GM19328 (cell line): ENCODE measurements around the gene XIAP.

Source experiments
- ATAC-seq: cut with Tn5 transposase; IDR thresholded peaks from one replicate; pipeline ENCODE4 v1.9.1; 2021; ENCODE audit warnings: mild to moderate bottlenecking, moderate library complexity; ENCODE audit not compliant: unreplicated experiment

The XIAP gene

DNA sequence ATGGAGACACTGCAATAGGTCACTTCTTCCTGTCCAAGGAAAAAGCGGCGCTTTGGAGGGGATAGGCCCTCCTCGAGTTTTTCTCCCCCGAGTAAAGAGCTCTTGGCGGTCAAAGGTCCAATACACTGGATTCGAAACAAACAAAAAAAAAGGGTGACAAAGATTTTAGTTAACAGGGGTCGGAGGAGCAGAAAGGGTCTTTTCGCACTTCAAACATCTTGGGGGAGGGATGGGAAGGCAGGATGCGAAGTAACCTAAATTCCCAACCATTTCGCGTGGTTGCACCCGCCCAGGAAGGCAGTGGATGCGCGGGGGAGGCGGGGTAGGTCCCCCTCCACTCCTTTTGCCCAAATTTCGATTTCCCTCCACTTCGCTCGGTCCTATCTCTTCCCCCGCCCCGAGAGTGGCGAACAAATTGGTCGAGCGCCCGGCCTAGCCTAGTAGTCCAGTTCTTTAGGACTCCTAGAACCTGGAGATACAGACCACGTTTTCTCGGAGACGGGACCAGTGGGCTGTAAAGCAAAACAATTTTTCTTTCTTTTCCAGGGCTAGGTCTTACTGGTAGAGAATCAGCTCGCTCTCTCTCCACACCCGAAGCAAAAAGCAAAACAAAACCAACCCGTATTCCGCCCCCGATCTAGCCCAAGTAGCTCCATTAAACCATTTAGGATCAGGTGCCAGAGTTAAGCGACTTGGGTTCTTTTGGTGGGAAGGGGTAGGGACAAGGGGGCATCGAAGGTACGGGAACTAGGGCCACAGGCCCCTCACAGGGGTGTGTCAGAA lies 99.6 kb downstream of the XIAP start:
- ATAC-seq: no peak

DNA sequence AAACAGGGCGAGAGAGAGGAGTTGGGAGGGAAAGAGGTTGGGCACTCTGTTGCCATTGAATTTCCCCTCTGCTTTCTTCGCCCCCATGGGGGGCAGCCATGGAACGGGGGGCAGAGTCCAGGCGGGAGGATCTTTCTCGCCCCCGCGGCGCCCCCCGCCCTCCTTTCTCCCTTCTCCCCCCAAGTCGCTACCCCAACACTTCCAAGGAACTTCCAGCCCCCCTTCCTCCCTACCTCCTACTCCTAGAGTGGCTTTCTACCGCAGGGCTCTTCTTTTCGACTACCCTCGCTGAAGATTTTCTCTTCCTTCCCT lies 101.1 kb downstream of the XIAP start:
- ATAC-seq: no peak

DNA sequence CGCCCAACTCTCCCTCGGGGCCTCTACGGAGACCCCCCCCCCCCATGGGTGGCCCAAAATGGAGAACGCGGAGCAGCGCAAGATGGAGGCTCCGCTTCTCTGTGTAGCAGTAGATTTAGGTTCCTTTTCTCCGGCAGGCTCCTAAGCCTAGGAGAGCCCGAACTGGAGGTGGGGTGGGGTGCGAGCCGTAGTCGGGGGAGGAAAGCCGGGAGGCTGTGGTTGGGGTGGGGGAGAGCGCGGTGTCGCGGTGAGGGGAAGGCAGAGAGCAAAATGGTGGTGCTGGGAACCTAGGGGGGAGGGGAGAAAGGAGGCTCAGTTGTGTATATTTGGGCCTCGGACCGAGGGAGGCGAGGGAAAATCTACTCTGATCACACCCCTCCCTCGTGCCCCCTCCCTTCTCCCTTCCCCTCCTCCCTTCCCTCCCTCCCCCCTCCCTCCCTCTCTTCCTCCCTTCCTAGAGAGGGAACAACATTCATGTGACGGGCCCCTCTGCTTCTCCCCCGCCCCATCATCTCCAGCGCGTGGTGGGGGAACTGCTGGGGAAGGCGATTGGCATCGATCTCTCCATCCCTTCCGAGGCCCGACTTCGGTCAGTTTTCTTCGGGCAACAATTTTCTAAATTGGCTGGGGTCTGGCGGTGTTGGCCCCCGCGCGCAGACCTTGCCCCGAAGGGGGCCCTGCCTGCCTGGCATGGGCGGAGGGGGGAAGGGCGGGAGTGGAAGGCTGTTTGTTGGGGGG lies 101.6 kb downstream of the XIAP start, which contains the start of gene STAG2:
Gene STAG2, plus strand, starts transcription at position 439 of the 738 bp plus-strand sequence. CDS start 60,922 bp downstream, outside the sequence.
- ATAC-seq: no peak

DNA sequence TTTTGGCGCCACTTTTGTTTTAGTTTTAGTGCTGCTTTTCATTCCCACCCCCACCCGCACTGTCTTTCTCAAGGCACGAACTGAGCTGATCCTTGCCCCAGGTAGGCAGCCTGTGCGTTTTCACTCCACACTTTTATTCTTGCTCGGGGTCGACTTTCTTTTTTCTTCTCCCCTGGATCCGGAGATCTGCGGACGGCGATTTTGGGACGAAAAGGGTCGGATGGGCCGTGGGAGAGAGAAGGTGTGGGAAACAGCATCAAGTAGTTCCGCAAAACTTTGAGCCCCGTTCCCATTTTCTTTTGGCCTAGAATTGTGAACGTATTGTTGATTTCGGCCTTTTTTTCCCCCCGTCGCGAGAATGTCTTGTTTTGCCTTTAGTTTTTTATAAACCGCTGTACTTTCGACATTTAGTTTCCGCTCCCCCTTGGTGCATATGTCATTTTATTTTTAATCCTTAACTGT lies 102.2 kb downstream of the XIAP start:
- no peak for ATAC-seq

DNA sequence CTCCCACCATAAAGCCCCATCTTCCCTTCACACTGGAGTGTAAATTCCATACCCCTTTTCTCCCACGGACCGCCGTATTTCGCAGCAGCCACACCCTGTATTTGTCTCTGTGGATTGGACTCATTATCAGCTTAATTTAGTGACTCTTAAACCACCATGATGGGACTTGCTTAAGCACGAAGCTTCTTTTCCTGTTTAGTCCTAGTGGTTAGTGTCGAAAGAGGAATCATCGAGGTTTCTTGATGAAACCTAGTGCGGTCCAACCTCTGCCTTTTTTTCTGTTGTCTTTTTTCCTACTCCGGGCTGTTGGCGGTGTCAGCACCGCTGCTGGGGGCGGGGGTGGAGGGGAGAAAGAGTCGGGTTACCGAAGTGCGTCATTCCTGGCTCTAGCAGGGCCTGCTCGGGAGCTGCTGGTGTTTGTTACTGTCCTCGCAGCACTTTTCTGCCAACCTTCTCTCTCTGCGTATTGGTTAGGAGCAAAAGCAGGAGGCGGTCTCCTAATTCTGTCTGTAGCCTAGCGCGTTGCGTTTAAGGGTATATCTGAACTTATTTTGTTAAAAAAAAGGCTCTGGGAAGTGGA lies 103.0 kb downstream of the XIAP start:
- ATAC-seq: peak; percentile 48
